Thymus (tissue), 11 donors: ENCODE data around the gene MED13L. TPM values are rescaled to one million over a fixed set of nuclear protein-coding genes. Genes with fewer than 3 reads are reported as not detected.

Source experiments
- DNase-seq, 9 donors: peaks; one replicate each; pipeline ENCODE4 v3.0.0-alpha.2; 2013; ENCODE audit warnings: low spot score in 9 of 9, low read depth in 6 of 9, missing footprints in 1 of 9
- H3K27ac ChIP-seq, 2 donors: one replicate each; pipeline ENCODE4 v1.5.1; 2013; ENCODE audit warnings: control low read depth in 1 of 2, low read depth in 1 of 2, low read length in 1 of 2, mild to moderate bottlenecking in 1 of 2, moderate library complexity in 1 of 2
- H3K27me3 ChIP-seq, 2 donors: one replicate each; pipeline ENCODE4 v1.5.1; 2013; ENCODE audit warnings: low read length in 1 of 2; ENCODE audit not compliant: control insufficient read depth in 2 of 2, insufficient read depth in 1 of 2
- H3K36me3 ChIP-seq, 2 donors: one replicate each; pipeline ENCODE4 v1.5.1; 2013; ENCODE audit warnings: low read length in 1 of 2, mild to moderate bottlenecking in 1 of 2, moderate library complexity in 1 of 2; ENCODE audit not compliant: control insufficient read depth in 2 of 2, insufficient read depth in 2 of 2
- H3K4me1 ChIP-seq, 2 donors: one replicate each; pipeline ENCODE4 v1.5.1; 2013; ENCODE audit warnings: low read length in 2 of 2; ENCODE audit not compliant: control insufficient read depth in 2 of 2, insufficient read depth in 2 of 2
- H3K4me3 ChIP-seq, 2 donors: one replicate each; pipeline ENCODE4 v1.5.1; 2013; ENCODE audit warnings: low read length in 2 of 2, control low read depth in 1 of 2, mild to moderate bottlenecking in 1 of 2
- H3K9me3 ChIP-seq, 2 donors: one replicate each; pipeline ENCODE4 v1.5.1; 2013; ENCODE audit warnings: low read length in 1 of 2, mild to moderate bottlenecking in 1 of 2; ENCODE audit not compliant: control insufficient read depth in 2 of 2, insufficient read depth in 1 of 2
- WGBS: extraction: QIAGEN DNeasy Blood & Tissue Kit; methylation state at CpG from one replicate; pipeline ENCODE4 v1.1.7; 2013; 5-methylcytosine and 5-hydroxymethylcytosine counted together
- polyA plus RNA-seq: library from polyadenylated mRNA; stranded (reverse); fragments of 200-250 nt; gene quantifications from one replicate; pipeline ENCODE4 v1.2.3, GENCODE V29; 2013
- total RNA-seq: library from RNA; stranded (reverse); fragments of 120-200 nt; gene quantifications from one replicate; pipeline ENCODE4 v1.2.4, GENCODE V29; 2013
- donor health status: healthy.

MED13L gene
- total and polyA plus RNA-seq, 2 donors, result 34.0 to 141 TPM

DNA sequence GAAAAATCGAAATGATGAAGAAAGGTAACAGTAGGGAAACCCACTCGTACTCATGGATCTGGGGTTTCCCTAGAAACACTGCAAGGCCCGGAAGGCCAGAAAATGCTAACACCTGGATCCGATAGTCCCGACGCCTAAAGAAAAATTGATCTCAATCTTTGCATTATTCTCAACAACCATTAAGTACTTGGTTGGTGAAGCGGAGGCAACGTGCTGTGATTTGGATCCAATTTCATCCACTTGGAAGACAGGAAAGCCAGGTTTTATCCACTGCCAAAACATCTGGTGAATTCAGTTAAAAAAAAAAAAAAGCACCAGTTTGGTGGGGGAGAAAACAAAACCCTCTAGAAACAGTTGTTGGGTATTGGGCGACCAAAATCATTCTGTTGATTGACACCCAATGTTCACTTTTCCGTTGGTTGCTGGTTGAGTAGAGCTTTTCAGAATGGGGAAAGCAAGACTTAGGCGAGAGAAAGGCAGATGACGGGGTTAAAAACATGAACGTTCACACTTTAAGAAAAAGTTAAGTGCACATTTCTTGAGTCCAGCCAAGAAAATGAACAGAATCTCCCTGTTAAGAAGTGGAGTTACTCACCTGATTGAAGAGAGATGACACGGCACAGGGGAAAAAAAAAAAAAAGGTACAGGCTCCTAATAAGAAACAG is 41.9 kb upstream of the MED13L start:
- Histone ChIP-seq H3K4me3 (peak overlapping the region; percentile 16 to 34), H3K9me3 (peaks cover 0 to 6% of the 10 kb centered on the region in 2 donors), H3K27ac (peak overlapping the region; percentile 25 to 75), H3K36me3 (no peaks in the 10 kb centered on the region), H3K27me3 (no peaks in the 10 kb centered on the region), H3K4me1 (peaks cover 23 to 44% of the 10 kb centered on the region in 2 donors)
- peak in 5 of 9 donors; percentile 11 to 58 (median 20) for DNase-seq
- 55% methylated on average over 14 of the region's 14 CpGs for WGBS

GRCh38 chr12:116318576-116319232 is 41.2 kb upstream of the MED13L start:
- WGBS, result 95% methylated on average over 21 of the region's 21 CpGs
- Histone ChIP-seq H3K4me3 (no peak overlapping the region), H3K27me3 (no peaks in the 10 kb centered on the region), H3K36me3 (no peaks in the 10 kb centered on the region), H3K4me1 (peaks cover 22 to 43% of the 10 kb centered on the region in 2 donors), H3K27ac (peak overlapping the region in 1 of 2 donors; percentile 25), H3K9me3 (peaks cover 0 to 6% of the 10 kb centered on the region in 2 donors)
- DNase-seq, result no peak

DNA sequence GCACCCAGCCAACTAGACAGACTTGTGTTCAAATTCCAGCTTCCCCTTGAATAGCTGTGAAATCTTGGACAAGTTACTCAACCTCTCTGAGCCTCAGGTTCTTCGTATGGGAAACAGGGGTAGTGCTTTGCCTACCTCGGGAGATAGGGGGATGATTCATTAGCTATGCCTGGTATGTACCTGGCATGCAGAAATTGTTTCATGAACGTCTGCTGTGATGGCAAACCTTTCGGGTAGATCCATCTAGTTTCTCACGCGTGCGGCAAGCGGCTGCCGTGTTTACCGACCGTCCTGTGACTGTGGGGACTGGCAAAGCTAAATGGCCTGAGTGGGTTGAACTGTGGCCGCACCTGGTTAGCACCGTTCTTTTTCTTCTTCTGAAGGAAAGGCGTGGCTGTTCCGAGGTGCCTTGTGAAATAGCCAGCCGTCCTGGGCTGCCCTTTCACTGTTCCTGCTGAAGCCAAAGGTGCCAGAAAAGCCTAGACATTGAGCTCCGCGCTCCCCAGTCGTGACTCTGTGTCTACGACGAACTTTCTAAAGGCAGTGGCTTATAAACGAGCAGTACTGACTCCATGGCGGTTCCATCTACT is 40.6 kb upstream of the MED13L start:
- DNase-seq, result no peak
- Histone ChIP-seq H3K36me3 (no peaks in the 10 kb centered on the region), H3K4me1 (peaks cover 21 to 38% of the 10 kb centered on the region in 2 donors), H3K4me3 (no peak overlapping the region), H3K27ac (no peak overlapping the region), H3K27me3 (no peaks in the 10 kb centered on the region), H3K9me3 (peaks cover 0 to 6% of the 10 kb centered on the region in 2 donors)
- 96% methylated on average over 23 of the region's 23 CpGs for WGBS

DNA sequence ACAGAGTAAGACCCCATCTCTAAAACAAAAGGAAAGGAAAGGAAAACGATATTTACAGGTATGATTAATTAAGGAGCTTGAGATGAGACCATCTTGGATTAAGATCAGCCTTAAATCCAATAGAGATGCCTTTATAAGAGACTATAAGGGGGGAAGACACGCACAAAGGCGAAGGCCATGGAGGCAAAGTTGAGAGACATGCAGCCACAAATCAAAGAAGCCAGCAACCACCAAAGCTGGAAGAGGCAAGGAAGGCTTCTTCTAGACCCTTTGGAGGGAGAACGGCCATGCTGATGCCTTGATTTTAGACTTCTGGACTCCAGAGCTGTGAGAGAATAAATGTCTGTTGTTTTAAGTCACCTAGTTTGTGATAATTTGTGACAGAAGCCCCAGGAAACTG is 39.6 kb upstream of the MED13L start:
- Histone ChIP-seq H3K27ac (no peak overlapping the region), H3K9me3 (peaks cover 0 to 6% of the 10 kb centered on the region in 2 donors), H3K36me3 (no peaks in the 10 kb centered on the region), H3K4me1 (peaks cover 21 to 38% of the 10 kb centered on the region in 2 donors), H3K27me3 (no peaks in the 10 kb centered on the region), H3K4me3 (no peak overlapping the region)
- 98% methylated on average over 4 of the region's 4 CpGs for WGBS
- DNase-seq, result no peak

DNA sequence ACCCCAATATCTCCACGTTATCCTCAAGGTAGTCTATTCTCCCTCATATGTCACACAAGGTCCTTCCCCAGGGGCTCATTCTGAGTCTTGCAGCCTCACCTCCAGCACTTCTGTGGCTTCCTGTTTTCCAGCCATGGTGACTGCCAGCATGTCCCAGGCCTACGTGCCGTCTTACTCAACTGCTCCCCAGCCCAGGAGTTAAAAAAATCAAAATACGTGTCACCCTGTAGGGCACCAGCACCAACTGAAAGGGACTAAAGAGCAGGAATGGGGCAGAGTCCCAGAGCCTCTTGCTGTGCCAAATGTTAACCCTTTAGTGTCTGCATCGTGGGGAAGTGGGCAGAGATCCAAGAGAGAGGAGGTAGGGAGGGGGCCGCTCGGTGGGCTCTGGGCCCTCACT is 37.0 kb upstream of the MED13L start:
- H3K4me3 ChIP-seq, result no peak overlapping the region
- peaks cover 9 to 22% of the 10 kb centered on the region in 2 donors for H3K4me1 ChIP-seq
- no peak for DNase-seq
- 53% methylated on average over 7 of the region's 7 CpGs for WGBS
- H3K27ac ChIP-seq, result no peak overlapping the region
- H3K27me3 ChIP-seq, result no peaks in the 10 kb centered on the region
- H3K9me3 ChIP-seq, result peaks cover 0 to 6% of the 10 kb centered on the region in 2 donors
- H3K36me3 ChIP-seq, result no peaks in the 10 kb centered on the region

DNA sequence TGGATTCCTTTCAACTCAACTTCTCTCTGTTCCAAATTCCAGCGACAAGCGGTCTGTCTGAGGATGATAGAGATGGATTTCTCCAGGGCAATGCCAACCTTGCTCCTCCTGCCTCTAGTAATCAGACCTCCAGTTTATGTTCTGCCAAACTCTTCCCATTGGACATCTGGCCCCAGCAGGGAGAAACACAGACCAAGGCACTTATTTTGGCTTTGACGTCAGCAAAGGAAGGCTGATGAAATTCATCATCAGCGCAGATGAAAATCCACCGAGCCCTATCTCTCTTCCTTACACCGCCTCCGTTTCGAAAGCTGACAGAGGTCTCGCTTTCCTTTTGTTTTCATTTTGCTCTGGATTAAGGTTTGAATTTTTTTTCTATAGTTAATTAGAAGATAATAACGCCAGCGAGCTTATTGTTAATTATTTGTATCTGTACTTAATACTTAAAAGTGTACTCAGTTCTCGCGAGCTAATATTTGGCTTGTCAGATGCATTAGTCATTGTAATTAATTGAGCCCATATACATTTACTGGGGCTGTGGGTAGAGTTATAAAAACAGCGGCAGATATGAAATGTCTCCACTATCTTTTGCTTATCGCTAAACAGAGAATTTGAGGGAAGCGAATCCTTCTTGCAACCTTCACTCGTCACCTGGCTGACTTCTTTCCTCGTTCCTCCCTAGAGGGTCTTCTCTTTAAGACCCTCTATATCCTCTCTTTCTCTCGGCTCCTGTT is 35.9 kb upstream of the MED13L start:
- Histone ChIP-seq H3K27me3 (no peaks in the 10 kb centered on the region), H3K9me3 (peaks cover 0 to 6% of the 10 kb centered on the region in 2 donors), H3K27ac (no peak overlapping the region), H3K36me3 (no peaks in the 10 kb centered on the region), H3K4me3 (no peak overlapping the region), H3K4me1 (peaks cover 0 to 11% of the 10 kb centered on the region in 2 donors)
- no peak for DNase-seq
- 94% methylated on average over 19 of the region's 19 CpGs for WGBS

GRCh38 chr12:116310082-116310481 is 32.6 kb upstream of the MED13L start:
- H3K36me3 ChIP-seq, result no peaks in the 10 kb centered on the region
- H3K27me3 ChIP-seq, result no peaks in the 10 kb centered on the region
- peaks cover 0 to 6% of the 10 kb centered on the region in 2 donors for H3K9me3 ChIP-seq
- H3K27ac ChIP-seq, result no peak overlapping the region
- WGBS, result 99% methylated on average over 3 of the region's 3 CpGs
- no peak overlapping the region for H3K4me3 ChIP-seq
- no peak for DNase-seq
- H3K4me1 ChIP-seq, result peaks cover 0 to 6% of the 10 kb centered on the region in 2 donors

- Histone ChIP-seq H3K27me3 (no peaks in the 10 kb centered on the region), H3K27ac (no peak overlapping the region), H3K4me1 (peaks cover 0 to 3% of the 10 kb centered on the region in 2 donors), H3K36me3 (no peaks in the 10 kb centered on the region), H3K9me3 (no peaks in the 10 kb centered on the region), H3K4me3 (no peak overlapping the region)
- WGBS, result 59% methylated on average over 1 of the region's 1 CpG
- no peak for DNase-seq
These were observed 31.9 kb upstream of the MED13L start for GRCh38 chr12:116309343-116309742.

DNA sequence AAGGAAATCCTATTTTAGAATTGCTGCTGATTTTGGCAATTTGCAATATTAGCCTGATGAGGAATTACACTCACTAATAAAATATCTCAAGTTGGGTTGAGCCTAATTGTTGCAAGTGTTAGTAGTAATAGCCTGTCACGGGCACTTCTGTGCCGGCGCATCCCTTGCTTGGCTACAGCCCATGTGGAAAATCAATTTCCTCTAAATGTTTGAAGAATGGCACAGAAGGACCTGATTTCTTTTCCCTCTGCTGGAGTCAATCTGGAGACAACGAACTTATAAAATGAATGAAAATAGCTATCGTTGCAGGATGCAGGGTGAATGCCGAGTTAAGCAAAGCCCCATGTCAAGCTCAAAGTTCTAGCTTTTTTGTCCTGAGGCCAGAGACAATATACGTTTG is 31.2 kb upstream of the MED13L start:
- no peaks in the 10 kb centered on the region for H3K4me1 ChIP-seq
- no peak overlapping the region for H3K4me3 ChIP-seq
- H3K36me3 ChIP-seq, result no peaks in the 10 kb centered on the region
- H3K27ac ChIP-seq, result no peak overlapping the region
- no peaks in the 10 kb centered on the region for H3K9me3 ChIP-seq
- no peaks in the 10 kb centered on the region for H3K27me3 ChIP-seq
- 98% methylated on average over 7 of the region's 7 CpGs for WGBS
- no peak for DNase-seq
